Naive thymus-derived CD4-positive, alpha-beta T cell (primary cell): ENCODE measurements around the gene CSRP1. TPM values are rescaled to one million over a fixed set of nuclear protein-coding genes. Genes with fewer than 3 reads are reported as not detected.

Source experiments
- ATAC-seq: fragments of 150-1000 bp; cut with Tn5 transposase; 2 replicates; pipeline ENCODE4 v1.10.0; 2021; ENCODE audit warnings: mild to moderate bottlenecking, moderate library complexity
- CTCF ChIA-PET: fragments of 350-600 bp; sonication (Branson Sonifier 250); formaldehyde crosslinking; loops from one replicate; lab custom pipeline; 2021; ENCODE audit warnings: antibody characterized with exemption; lab: Charles Lee
- POLR2A ChIA-PET: fragments of 350-600 bp; sonication (Branson Sonifier 250); formaldehyde crosslinking; loops from one replicate; lab custom pipeline; 2021; ENCODE audit warnings: antibody characterized with exemption, inconsistent platforms; lab: Charles Lee
- DNase-seq, 9 donors: peaks; one replicate each; pipeline versions ENCODE4 v3.0.0 to v3.0.0-alpha.2; 2020 to 2022; ENCODE audit warnings: mixed read lengths in 1 of 9
- H3K27ac ChIP-seq: one replicate; pipeline ENCODE4 v1.7.0; 2013; ENCODE audit warnings: mild to moderate bottlenecking, low read depth, low read length, moderate library complexity
- H3K27me3 ChIP-seq, 2 donors: one replicate each; pipeline ENCODE4 v1.7.0; 2013; ENCODE audit warnings: low read length in 2 of 2, mild to moderate bottlenecking in 2 of 2, moderate library complexity in 2 of 2; ENCODE audit not compliant: control insufficient read depth in 2 of 2, insufficient read depth in 2 of 2
- H3K36me3 ChIP-seq, 3 experiments: 1 replicate in 2 of 3; 2 replicates in 1 of 3; pipeline ENCODE4 v1.7.0; 2013; ENCODE audit warnings: low read length in 3 of 3, mild to moderate bottlenecking in 3 of 3, moderate library complexity in 1 of 3; ENCODE audit not compliant: insufficient read depth in 3 of 3, control insufficient read depth in 2 of 3
- H3K4me1 ChIP-seq, 2 donors: one replicate each; pipeline ENCODE4 v1.7.0; 2013; ENCODE audit warnings: low read length in 2 of 2, mild to moderate bottlenecking in 2 of 2, moderate library complexity in 1 of 2; ENCODE audit not compliant: control insufficient read depth in 2 of 2, insufficient read depth in 2 of 2
- H3K4me3 ChIP-seq: 2 replicates; pipeline ENCODE4 v1.7.0; 2013; ENCODE audit warnings: mild to moderate bottlenecking, low read length
- H3K9me3 ChIP-seq, 3 experiments: 1 replicate in 2 of 3; 2 replicates in 1 of 3; pipeline ENCODE4 v1.7.0; 2013; ENCODE audit warnings: low read length in 3 of 3; ENCODE audit not compliant: control insufficient read depth in 2 of 3
- H3K27ac Mint-ChIP-seq, 9 donors: one replicate each; pipeline ENCODE4 v1.8.0; 2020 to 2022; ENCODE audit warnings: mixed read lengths in 9 of 9, mild to moderate bottlenecking in 8 of 9, moderate library complexity in 5 of 9, inconsistent platforms in 2 of 9
- H3K27me3 Mint-ChIP-seq, 5 donors: one replicate each; pipeline ENCODE4 v1.8.0; 2021 to 2022; ENCODE audit warnings: mixed read lengths in 5 of 5, mild to moderate bottlenecking in 1 of 5
- H3K36me3 Mint-ChIP-seq, 5 donors: one replicate each; pipeline ENCODE4 v1.8.0; 2020 to 2022; ENCODE audit warnings: mixed read lengths in 5 of 5, mild to moderate bottlenecking in 3 of 5, inconsistent platforms in 1 of 5
- H3K4me1 Mint-ChIP-seq, 7 donors: one replicate each; pipeline ENCODE4 v1.8.0; 2020 to 2022; ENCODE audit warnings: mixed read lengths in 7 of 7, mild to moderate bottlenecking in 3 of 7, inconsistent platforms in 1 of 7
- H3K4me3 Mint-ChIP-seq, 10 donors: one replicate each; pipeline ENCODE4 v1.8.0; 2020 to 2022; ENCODE audit warnings: mild to moderate bottlenecking in 10 of 10, mixed read lengths in 10 of 10, moderate library complexity in 6 of 10, inconsistent platforms in 2 of 10
- H3K9me3 Mint-ChIP-seq, 11 donors: one replicate each; pipeline ENCODE4 v1.8.0; 2020 to 2022; ENCODE audit warnings: mixed read lengths in 11 of 11, mild to moderate bottlenecking in 4 of 11, inconsistent platforms in 1 of 11, moderate library complexity in 1 of 11
- intact Hi-C, 2 donors: fragments of 100-400 bp; cut with micrococcal nuclease; formaldehyde crosslinking; loops; one replicate each; pipeline ENCODE4 v1.15.1; 2023
- polyA plus RNA-seq, 2 donors: library from polyadenylated mRNA; unstranded; fragments of 300-500 nt; fragmentation: Illumina TruSeq; gene quantifications; one replicate each; pipeline ENCODE4 v1.2.3, GENCODE V29; 2021
- total RNA-seq, 6 experiments: library from RNA in 5 of 6; stranded (reverse) in 5 of 6; gene quantifications; 1 replicate in 5 of 6; 2 replicates in 1 of 6; pipeline ENCODE4 v1.2.3 and lab custom pipeline; 2021 to 2026

The CSRP1 gene
- total and polyA plus RNA-seq, 7 experiments from 2014 or later: 24.2 to 83.1 (median 43.6) TPM

DNA sequence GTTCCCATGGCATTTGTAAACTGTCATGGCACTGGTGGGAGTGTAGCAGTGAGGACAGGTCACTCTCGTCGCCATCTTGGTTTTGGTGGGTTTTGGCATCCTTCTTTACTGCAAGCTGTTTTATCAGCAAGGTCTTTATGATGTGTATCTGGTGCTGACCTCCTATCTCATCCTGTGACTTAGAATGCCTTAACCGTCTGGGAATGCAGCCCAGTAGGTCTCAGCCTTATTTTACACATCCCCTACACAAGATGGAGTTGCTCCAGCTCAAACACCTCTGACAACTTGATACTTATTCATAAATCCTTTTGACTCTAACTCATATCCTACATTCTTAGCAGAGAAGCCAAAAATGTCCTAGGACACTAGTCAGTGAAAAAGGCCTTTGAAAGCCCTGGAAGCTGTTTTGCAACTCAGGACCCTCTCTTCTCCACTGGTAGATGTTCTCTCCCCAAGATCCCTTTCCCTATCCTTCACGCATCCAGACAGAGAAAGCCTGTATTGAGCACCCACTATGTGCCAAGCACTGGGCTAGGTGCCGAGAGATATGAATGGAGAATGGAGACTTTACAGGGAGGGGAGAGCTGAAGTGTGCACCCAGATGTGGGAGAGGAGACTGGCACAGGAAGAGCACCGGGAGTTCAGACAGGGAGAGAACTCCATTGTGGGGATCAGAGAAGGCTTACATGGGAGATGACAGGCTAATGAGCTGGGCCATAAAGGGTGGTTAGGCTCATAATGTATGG is 6.7 kb upstream of the CSRP1 start:
- POLR2A ChIA-PET: interaction anchor here (1.0 to 2.1 kb wide), 2 partner anchors 11 to 32 kb away, joined by 3 to 10 read pairs; no protein-coding TSS in a partner anchor
- ATAC-seq (no peak), DNase-seq (no peak)
- H3K9me3 Mint-ChIP-seq: no peaks in the 10 kb centered on the region
- H3K36me3 Mint-ChIP-seq: peaks cover 5 to 24% (median 18%) of the 10 kb centered on the region in 5 donors
- no peak overlapping the region for H3K27ac Mint-ChIP-seq
- Histone ChIP-seq H3K4me1 (no peaks in the 10 kb centered on the region), H3K4me3 (no peak overlapping the region), H3K27me3 (no peaks in the 10 kb centered on the region), H3K36me3 (no peaks in the 10 kb centered on the region), H3K9me3 (no peaks in the 10 kb centered on the region), H3K27ac (no peak overlapping the region)
- no peak overlapping the region for H3K4me3 Mint-ChIP-seq
- H3K4me1 Mint-ChIP-seq: peaks cover 0 to 19% (median 14%) of the 10 kb centered on the region in 7 donors
- CTCF ChIA-PET: interaction anchor here (0.8 to 6.2 kb wide), 13 partner anchors 8 to 77 kb away, joined by 3 to 215 read pairs (median 5); no protein-coding TSS in a partner anchor
- no peaks in the 10 kb centered on the region for H3K27me3 Mint-ChIP-seq
- intact Hi-C loops: loop anchor here (1.0 to 5.0 kb wide), 4 partner anchors 31 to 361 kb away; partner anchors contain the start of gene TMEM9 (in 1 of the 2)

DNA sequence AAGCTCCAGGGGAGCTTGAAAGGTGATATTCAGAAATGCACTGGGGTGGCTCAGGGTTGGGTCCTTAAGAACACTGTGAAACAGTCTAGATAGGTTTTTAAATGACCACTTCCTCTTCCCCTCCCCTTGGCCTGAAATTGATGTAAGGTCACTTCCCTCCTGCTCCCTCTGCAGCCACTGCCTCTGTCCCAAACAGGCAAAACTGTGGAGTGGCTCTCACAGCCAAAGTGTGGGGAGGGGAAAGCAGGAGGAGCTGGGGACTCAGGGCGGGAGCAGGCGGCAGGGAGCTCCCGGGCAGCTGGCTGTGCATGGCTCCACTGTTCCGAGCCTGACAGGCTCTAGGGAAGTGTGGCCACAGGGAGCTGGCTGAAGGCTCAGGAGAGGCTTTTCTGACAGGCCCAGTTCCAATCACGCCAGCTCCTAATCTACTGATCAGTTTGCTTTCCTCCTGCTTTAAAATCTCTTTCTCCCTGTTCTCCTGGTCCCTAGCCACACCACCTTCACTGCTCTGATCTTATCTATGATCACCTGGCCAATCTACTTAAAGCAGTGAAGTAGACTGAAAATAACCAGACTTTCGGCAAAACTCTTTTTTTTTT is 5.1 kb upstream of the CSRP1 start:
- H3K4me3 ChIP-seq: no peak overlapping the region
- CTCF ChIA-PET: interaction anchor here (0.6 to 6.2 kb wide), 12 partner anchors 9 to 320 kb away, joined by 3 to 215 read pairs (median 7); no protein-coding TSS in a partner anchor

DNA sequence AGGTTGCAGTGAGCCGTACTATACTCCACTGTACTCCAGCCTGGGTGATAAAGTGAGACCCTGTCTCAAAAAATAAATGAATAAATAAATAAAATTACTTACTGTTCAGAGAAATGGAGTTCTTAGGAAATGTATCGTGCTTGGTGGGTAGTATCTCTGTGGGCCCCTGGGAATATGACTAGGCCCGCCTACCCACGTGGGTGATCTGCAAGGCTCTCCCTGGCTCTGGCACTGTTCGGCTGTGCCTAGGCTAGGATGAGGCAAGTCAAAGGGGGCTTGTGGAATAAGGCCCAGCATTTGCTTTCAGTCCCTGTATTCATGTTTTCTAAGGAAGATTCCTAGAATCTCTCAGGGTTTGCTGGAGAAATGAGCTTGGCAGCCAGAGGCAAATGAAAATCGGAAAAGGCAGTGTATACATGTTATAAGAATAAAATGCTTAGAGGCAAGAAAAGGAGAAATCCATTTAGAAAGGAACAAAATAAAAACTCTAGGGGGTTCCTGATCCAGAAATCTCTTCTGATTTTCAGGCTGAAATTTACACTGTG is 4.5 kb upstream of the CSRP1 start:
- Mint-ChIP-seq H3K4me1 (peaks cover 0 to 29% (median 20%) of the 10 kb centered on the region in 7 donors), H3K36me3 (peaks cover 5 to 13% (median 9%) of the 10 kb centered on the region in 5 donors), H3K9me3 (no peaks in the 10 kb centered on the region), H3K27me3 (no peaks in the 10 kb centered on the region), H3K27ac (no peak overlapping the region), H3K4me3 (no peak overlapping the region)
- intact Hi-C loops: loop anchor here in 1 of 2 donors (5.0 kb wide), 1 partner anchor 359 kb away; the partner anchor contains the start of gene TMEM9
- ATAC-seq (no peak), DNase-seq (no peak)
- Histone ChIP-seq H3K4me1 (peaks cover 9 to 12% of the 10 kb centered on the region in 2 donors), H3K4me3 (no peak overlapping the region), H3K36me3 (no peaks in the 10 kb centered on the region), H3K9me3 (no peaks in the 10 kb centered on the region), H3K27ac (no peak overlapping the region), H3K27me3 (no peaks in the 10 kb centered on the region)
- CTCF ChIA-PET: interaction anchor here (0.8 to 6.2 kb wide), 6 partner anchors 9 to 75 kb away, joined by 3 to 215 read pairs (median 12); no protein-coding TSS in a partner anchor
- POLR2A ChIA-PET: interaction anchor here (0.9 kb wide), 1 partner anchor 15 kb away, joined by 3 read pairs; no protein-coding TSS in a partner anchor

More for the DNA sequence above, 5.1 kb upstream of the CSRP1 start:
- H3K27me3 ChIP-seq: no peaks in the 10 kb centered on the region
- no peaks in the 10 kb centered on the region for H3K9me3 Mint-ChIP-seq
- H3K9me3 ChIP-seq: no peaks in the 10 kb centered on the region
- POLR2A ChIA-PET: interaction anchor here (0.6 to 0.9 kb wide), 2 partner anchors 16 to 173 kb away, joined by 3 read pairs; no protein-coding TSS in a partner anchor
- H3K36me3 Mint-ChIP-seq: peaks cover 5 to 13% (median 9%) of the 10 kb centered on the region in 5 donors
- no peak overlapping the region for H3K4me3 Mint-ChIP-seq
- no peaks in the 10 kb centered on the region for H3K36me3 ChIP-seq
- ATAC-seq: peak; percentile 14
- peaks cover 0 to 28% (median 19%) of the 10 kb centered on the region in 7 donors for H3K4me1 Mint-ChIP-seq
- H3K27me3 Mint-ChIP-seq: no peaks in the 10 kb centered on the region
- no peak for DNase-seq
- intact Hi-C loops: loop anchor here in 1 of 2 donors (5.0 kb wide), 1 partner anchor 360 kb away; the partner anchor contains the start of gene TMEM9
- peaks cover 9 to 10% of the 10 kb centered on the region in 2 donors for H3K4me1 ChIP-seq
- no peak overlapping the region for H3K27ac ChIP-seq
- H3K27ac Mint-ChIP-seq: no peak overlapping the region

- ChIA-PET POLR2A (no interaction called here), CTCF (interaction anchor here (3.3 to 6.2 kb wide), 2 partner anchors 8 to 26 kb away, joined by 29 to 215 read pairs; no protein-coding TSS in a partner anchor)
- no peak overlapping the region for H3K27ac ChIP-seq
- H3K4me3 Mint-ChIP-seq: no peak overlapping the region
- H3K9me3 ChIP-seq: no peaks in the 10 kb centered on the region
- peak overlapping the region in 1 of 9 donors; percentile 76 for H3K27ac Mint-ChIP-seq
- peaks cover 16 to 19% of the 10 kb centered on the region in 2 donors for H3K4me1 ChIP-seq
- intact Hi-C loops: loop anchor here in 1 of 2 donors (5.0 kb wide), 1 partner anchor 358 kb away; the partner anchor contains the start of gene TMEM9
- H3K9me3 Mint-ChIP-seq: no peaks in the 10 kb centered on the region
- H3K27me3 Mint-ChIP-seq: no peaks in the 10 kb centered on the region
- H3K4me1 Mint-ChIP-seq: peaks cover 7 to 36% (median 28%) of the 10 kb centered on the region in 7 donors
- no peak for ATAC-seq
- no peaks in the 10 kb centered on the region for H3K36me3 ChIP-seq
- peaks cover 5 to 13% (median 8%) of the 10 kb centered on the region in 5 donors for H3K36me3 Mint-ChIP-seq
- no peak for DNase-seq
- H3K4me3 ChIP-seq: no peak overlapping the region
- H3K27me3 ChIP-seq: no peaks in the 10 kb centered on the region
Observed at GRCh38 chr1:201510734-201511133, 3.8 kb upstream of the CSRP1 start.

DNA sequence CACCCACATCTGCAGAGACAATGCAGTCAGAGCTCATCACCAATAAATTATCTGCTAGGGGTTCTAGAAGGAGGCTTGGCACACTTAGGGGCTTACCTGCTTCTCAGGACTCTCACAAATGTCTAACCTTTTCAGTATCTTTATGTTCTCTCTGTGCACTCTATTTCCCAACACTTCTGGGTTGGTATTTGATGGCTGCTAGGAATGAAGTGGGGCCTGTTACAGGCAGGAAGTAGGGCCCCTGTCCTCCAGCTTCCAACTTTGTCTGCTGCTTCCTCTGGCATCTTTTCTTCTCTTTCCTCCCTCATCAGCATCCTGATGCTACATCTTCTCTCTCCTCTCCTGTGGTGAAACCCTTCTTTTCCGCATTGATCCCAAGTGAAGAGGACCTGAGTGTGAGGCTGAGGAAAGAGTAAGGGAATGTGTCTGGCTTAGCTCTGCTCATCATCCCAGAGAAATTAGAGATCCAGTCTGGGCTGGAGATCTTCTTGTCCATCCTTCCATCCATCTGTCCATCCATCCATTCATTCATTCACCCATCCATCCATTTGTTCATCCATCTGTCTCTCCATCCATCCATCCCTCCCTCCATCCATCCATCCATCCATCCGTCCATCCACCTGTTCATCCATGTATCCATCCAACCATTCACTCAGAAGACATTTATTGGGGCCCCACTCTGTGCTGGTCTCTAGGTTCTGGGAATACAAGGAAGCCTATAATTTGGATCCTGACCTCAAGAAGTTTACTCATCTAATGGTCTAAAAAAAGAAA is 2.9 kb upstream of the CSRP1 start:
- POLR2A ChIA-PET: no interaction called here
- H3K4me3 ChIP-seq: no peak overlapping the region
- H3K9me3 ChIP-seq: no peaks in the 10 kb centered on the region
- H3K36me3 ChIP-seq: no peaks in the 10 kb centered on the region
- peak overlapping the region in 8 of 9 donors; percentile 5 to 57 (median 28) for H3K27ac Mint-ChIP-seq
- intact Hi-C loops: loop anchor here (5.0 to 10.0 kb wide), 5 partner anchors 42 to 495 kb away; partner anchors contain the start of genes KIF21B (in 1 of the 2), PHLDA3 (in 1 of the 2), TIMM17A (in 1 of the 2) and TMEM9 (in 1 of the 2)
- CTCF ChIA-PET: interaction anchor here (2.3 to 6.2 kb wide), 2 partner anchors 13 to 25 kb away, joined by 7 to 215 read pairs; no protein-coding TSS in a partner anchor
- H3K4me3 Mint-ChIP-seq: peak overlapping the region in 4 of 10 donors; percentile 8 to 29 (median 20)
- no peaks in the 10 kb centered on the region for H3K27me3 Mint-ChIP-seq
- no peak for ATAC-seq
- H3K9me3 Mint-ChIP-seq: no peaks in the 10 kb centered on the region
- H3K4me1 ChIP-seq: peaks cover 20 to 28% of the 10 kb centered on the region in 2 donors
- H3K4me1 Mint-ChIP-seq: peaks cover 15 to 45% (median 37%) of the 10 kb centered on the region in 7 donors
- H3K27ac ChIP-seq: no peak overlapping the region
- no peak for DNase-seq
- H3K36me3 Mint-ChIP-seq: peaks cover 2 to 8% (median 4%) of the 10 kb centered on the region in 5 donors
- no peaks in the 10 kb centered on the region for H3K27me3 ChIP-seq
